Caco-2 (cell line): ENCODE measurements around the gene CAPZA3. TPM values are rescaled to one million over a fixed set of nuclear protein-coding genes. Genes with fewer than 3 reads are reported as not detected.

Experiments used
- BruUV-seq: library from RNA; stranded (reverse); fragments of 400-500 nt; replicated peaks from 2 replicates; lab custom pipeline; 2021; lab: Mats Ljungman, UMichigan
- CTCF ChIA-PET: fragments of 300-600 bp; sonication (Branson Sonifier 250); formaldehyde crosslinking; loops from one replicate; lab custom pipeline; 2022; ENCODE audit warnings: antibody characterized with exemption; lab: Charles Lee
- POLR2A ChIA-PET: fragments of 300-600 bp; sonication (Branson Sonifier 250); formaldehyde crosslinking; loops from one replicate; lab custom pipeline; 2022; ENCODE audit warnings: antibody characterized with exemption; lab: Charles Lee
- DNase-seq, 2 experiments: peaks; one replicate each; pipeline versions ENCODE4 v3.0.0 to v3.0.0-alpha.2; 2020 to 2022
- H3K27me3 ChIP-seq: replicated peaks from 2 replicates; pipeline ENCODE4 v1.6.0; 2011; ENCODE audit warnings: low read length; ENCODE audit not compliant: control insufficient read depth, insufficient read depth
- H3K36me3 ChIP-seq: 2 replicates; pipeline ENCODE4 v1.5.1; 2011; ENCODE audit warnings: low read length; ENCODE audit not compliant: control insufficient read depth, insufficient read depth
- H3K4me1 ChIP-seq: fragments of 250-450 bp; sonication (Bioruptor Pico); 2 replicates; pipeline ENCODE4 v1.5.1; 2020; ENCODE audit warnings: mild to moderate bottlenecking
- H3K4me3 ChIP-seq: 2 replicates; pipeline ENCODE4 v1.5.1; 2011; ENCODE audit warnings: low read depth, mild to moderate bottlenecking, control low read depth, low read length
- H3K9me3 ChIP-seq: fragments of 250-450 bp; sonication (Bioruptor Pico); 2 replicates; pipeline ENCODE4 v1.5.1; 2020; ENCODE audit warnings: mild to moderate bottlenecking, moderate library complexity
- H3K27ac Mint-ChIP-seq: one replicate; pipeline ENCODE4 v1.8.0; 2022; ENCODE audit warnings: mixed read lengths; ENCODE audit not compliant: unreplicated experiment
- H3K27me3 Mint-ChIP-seq: one replicate; pipeline ENCODE4 v1.8.0; 2022; ENCODE audit warnings: mixed read lengths; ENCODE audit not compliant: insufficient read depth, unreplicated experiment
- H3K36me3 Mint-ChIP-seq: one replicate; pipeline ENCODE4 v1.8.0; 2022; ENCODE audit warnings: mild to moderate bottlenecking, mixed read lengths; ENCODE audit not compliant: insufficient read depth, unreplicated experiment
- H3K4me1 Mint-ChIP-seq: one replicate; pipeline ENCODE4 v1.8.0; 2022; ENCODE audit warnings: low read depth, mixed read lengths; ENCODE audit not compliant: unreplicated experiment
- H3K4me3 Mint-ChIP-seq: one replicate; pipeline ENCODE4 v1.8.0; 2022; ENCODE audit warnings: mild to moderate bottlenecking, moderate library complexity, mixed read lengths; ENCODE audit not compliant: unreplicated experiment
- H3K9me3 Mint-ChIP-seq: one replicate; pipeline ENCODE4 v1.8.0; 2022; ENCODE audit warnings: mixed read lengths; ENCODE audit not compliant: unreplicated experiment
- intact Hi-C: fragments of 100-400 bp; cut with micrococcal nuclease; formaldehyde crosslinking; loops from one replicate; pipeline ENCODE4 v1.10.0; 2022; ENCODE audit not compliant: unreplicated experiment
- total RNA-seq: library from RNA; stranded (reverse); gene quantifications from 2 replicates; pipeline ENCODE4 v1.2.3, GENCODE V29; 2022
- TF ChIP-seq, protein P1 (sequence below), 2 experiments: fragments of 200-600 bp in 1 of 2; IDR thresholded peaks; 1 replicate in 1 of 2; 2 replicates in 1 of 2; pipeline versions ENCODE4 v1.5.1 to v1.8.0; 2011 to 2022; ENCODE audit warnings: antibody characterized with exemption in 1 of 2, control low read depth in 1 of 2, inconsistent platforms in 1 of 2, low read depth in 1 of 2, low read length in 1 of 2, mild to moderate bottlenecking in 1 of 2, moderate library complexity in 1 of 2; ENCODE audit not compliant: insufficient read depth in 1 of 2, severe bottlenecking in 1 of 2, unreplicated experiment in 1 of 2

Gene CAPZA3
- total RNA-seq, 1 experiment from 2014 or later, result not detected

DNA sequence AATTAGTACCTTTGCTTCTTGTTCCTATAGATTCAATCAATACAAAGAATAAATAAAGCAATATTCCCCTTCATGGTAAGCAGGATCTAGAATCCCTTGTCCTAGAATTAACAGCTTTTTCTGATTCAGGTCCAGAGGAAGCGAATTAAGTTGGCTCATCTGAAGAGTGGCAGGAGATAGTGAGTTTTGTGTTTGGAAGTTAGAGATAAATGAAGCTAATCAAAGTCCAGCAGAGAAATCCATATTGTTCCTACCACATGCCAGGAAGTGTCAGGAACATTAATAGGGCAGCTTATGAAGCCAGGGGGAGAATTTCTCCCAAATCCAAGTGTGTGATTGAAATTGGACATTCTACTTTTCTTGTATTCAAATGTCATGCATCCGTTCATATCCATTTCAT, 13.9 kb downstream of the CAPZA3 start:
- peaks cover 9% of the 10 kb centered on the region for H3K27me3 Mint-ChIP-seq
- POLR2A ChIA-PET, result no interaction called here
- no peaks in the 10 kb centered on the region for H3K36me3 Mint-ChIP-seq
- no peaks in the 10 kb centered on the region for H3K36me3 ChIP-seq
- H3K4me1 Mint-ChIP-seq, result no peaks in the 10 kb centered on the region
- no peaks in the 10 kb centered on the region for H3K9me3 Mint-ChIP-seq
- DNase-seq, result no peak
- no peak overlapping the region for H3K27ac Mint-ChIP-seq
- H3K9me3 ChIP-seq, result no peaks in the 10 kb centered on the region
- peaks cover 4% of the 10 kb centered on the region; the same call in 1 of the 2 replicates for H3K4me1 ChIP-seq
- H3K4me3 Mint-ChIP-seq, result no peak overlapping the region
- TF ChIP-seq, protein P1, sequence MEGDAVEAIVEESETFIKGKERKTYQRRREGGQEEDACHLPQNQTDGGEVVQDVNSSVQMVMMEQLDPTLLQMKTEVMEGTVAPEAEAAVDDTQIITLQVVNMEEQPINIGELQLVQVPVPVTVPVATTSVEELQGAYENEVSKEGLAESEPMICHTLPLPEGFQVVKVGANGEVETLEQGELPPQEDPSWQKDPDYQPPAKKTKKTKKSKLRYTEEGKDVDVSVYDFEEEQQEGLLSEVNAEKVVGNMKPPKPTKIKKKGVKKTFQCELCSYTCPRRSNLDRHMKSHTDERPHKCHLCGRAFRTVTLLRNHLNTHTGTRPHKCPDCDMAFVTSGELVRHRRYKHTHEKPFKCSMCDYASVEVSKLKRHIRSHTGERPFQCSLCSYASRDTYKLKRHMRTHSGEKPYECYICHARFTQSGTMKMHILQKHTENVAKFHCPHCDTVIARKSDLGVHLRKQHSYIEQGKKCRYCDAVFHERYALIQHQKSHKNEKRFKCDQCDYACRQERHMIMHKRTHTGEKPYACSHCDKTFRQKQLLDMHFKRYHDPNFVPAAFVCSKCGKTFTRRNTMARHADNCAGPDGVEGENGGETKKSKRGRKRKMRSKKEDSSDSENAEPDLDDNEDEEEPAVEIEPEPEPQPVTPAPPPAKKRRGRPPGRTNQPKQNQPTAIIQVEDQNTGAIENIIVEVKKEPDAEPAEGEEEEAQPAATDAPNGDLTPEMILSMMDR (IDR thresholded peaks at IDR 0.05; ENCODE audit: insufficient read depth in 1 of 2, low read depth in 1 of 2, low read length in 1 of 2, severe bottlenecking in 1 of 2, unreplicated experiment in 1 of 2), result no peak
- no TSS peak for BruUV-seq
- no peak overlapping the region for H3K4me3 ChIP-seq
- H3K27me3 ChIP-seq, result no peaks in the 10 kb centered on the region
- intact Hi-C loops, result no loop called here
- CTCF ChIA-PET, result no interaction called here

DNA sequence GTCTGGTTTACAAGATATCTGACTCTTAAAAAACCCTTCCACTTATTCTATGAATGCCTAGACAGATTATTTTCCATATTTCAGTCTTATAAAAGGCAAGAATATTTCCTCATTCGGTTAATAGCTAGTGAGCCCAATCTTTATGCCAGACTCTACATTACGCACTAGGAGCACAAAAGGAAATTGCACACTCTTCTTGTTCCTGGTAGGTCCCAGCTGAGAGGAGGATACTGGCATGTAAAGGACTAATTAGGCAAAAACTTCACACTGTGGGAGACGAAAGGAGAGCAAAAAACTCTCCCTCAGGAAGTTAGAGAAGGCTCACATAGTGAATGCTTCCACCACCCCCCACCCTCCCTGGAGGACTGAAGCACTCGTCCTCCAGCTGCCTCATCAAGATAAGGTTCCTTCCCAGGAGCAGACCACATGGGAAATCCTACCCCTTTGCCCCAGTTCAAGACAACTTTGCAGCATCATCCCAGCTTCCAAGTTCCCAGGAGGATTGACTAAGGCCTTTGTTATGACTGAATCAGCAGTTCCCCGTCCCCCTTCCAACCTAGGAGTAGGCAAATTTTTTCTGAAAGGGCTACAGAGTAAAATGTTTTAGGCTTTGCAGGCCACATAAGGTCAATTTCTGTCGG, 14.5 kb downstream of the CAPZA3 start:
- no peaks in the 10 kb centered on the region for H3K27me3 ChIP-seq
- Mint-ChIP-seq H3K9me3 (no peaks in the 10 kb centered on the region), H3K4me1 (no peaks in the 10 kb centered on the region), H3K27ac (no peak overlapping the region), H3K4me3 (no peak overlapping the region), H3K27me3 (peaks cover 9% of the 10 kb centered on the region), H3K36me3 (no peaks in the 10 kb centered on the region)
- no peaks in the 10 kb centered on the region for H3K36me3 ChIP-seq
- DNase-seq, result no peak
- no peaks in the 10 kb centered on the region for H3K9me3 ChIP-seq
- intact Hi-C loops, result no loop called here
- POLR2A ChIA-PET, result no interaction called here
- BruUV-seq, result no TSS peak
- TF ChIP-seq, protein P1 (IDR thresholded peaks at IDR 0.05; ENCODE audit: insufficient read depth in 1 of 2, low read depth in 1 of 2, low read length in 1 of 2, severe bottlenecking in 1 of 2, unreplicated experiment in 1 of 2), result no peak
- H3K4me3 ChIP-seq, result no peak overlapping the region
- peaks cover 4% of the 10 kb centered on the region; the same call in 1 of the 2 replicates for H3K4me1 ChIP-seq
- CTCF ChIA-PET, result interaction anchor here (0.5 kb wide), 1 partner anchor 906 kb away, joined by 5 read pairs; no protein-coding TSS in a partner anchor

DNA sequence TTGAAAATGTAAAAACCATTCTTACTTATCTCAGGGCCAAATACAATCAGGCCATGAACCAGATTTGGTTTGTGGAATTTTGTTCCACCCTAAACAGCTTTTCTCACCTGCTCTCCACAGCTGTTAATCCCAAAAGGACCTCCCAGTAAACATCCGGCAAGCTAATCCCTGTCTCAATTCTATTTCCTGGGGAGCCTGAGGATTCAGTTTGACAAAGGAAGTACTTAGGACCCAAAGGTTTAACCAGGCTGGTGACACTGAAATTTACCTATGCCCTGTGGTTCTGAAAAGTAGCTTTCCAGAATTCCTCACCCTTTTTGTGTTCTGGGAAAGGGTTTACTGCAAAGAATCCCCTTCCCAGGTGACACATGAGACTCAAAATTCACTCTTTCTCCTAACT, 15.0 kb downstream of the CAPZA3 start:
- no peaks in the 10 kb centered on the region for H3K36me3 Mint-ChIP-seq
- no peak overlapping the region for H3K4me3 ChIP-seq
- TF ChIP-seq, protein P1 (IDR thresholded peaks at IDR 0.05; ENCODE audit: insufficient read depth in 1 of 2, low read depth in 1 of 2, low read length in 1 of 2, severe bottlenecking in 1 of 2, unreplicated experiment in 1 of 2), result no peak
- no peak for DNase-seq
- no peak overlapping the region for H3K4me3 Mint-ChIP-seq
- H3K9me3 ChIP-seq, result no peaks in the 10 kb centered on the region
- no TSS peak for BruUV-seq
- peaks cover 9% of the 10 kb centered on the region for H3K27me3 Mint-ChIP-seq
- H3K4me1 ChIP-seq, result 0 out of 2 replicates have a peak, but pooled peaks cover under 1% of the 10 kb centered on the region
- intact Hi-C loops, result no loop called here
- POLR2A ChIA-PET, result no interaction called here
- no peaks in the 10 kb centered on the region for H3K4me1 Mint-ChIP-seq
- no peak overlapping the region for H3K27ac Mint-ChIP-seq
- no peaks in the 10 kb centered on the region for H3K27me3 ChIP-seq
- no peaks in the 10 kb centered on the region for H3K36me3 ChIP-seq
- no peaks in the 10 kb centered on the region for H3K9me3 Mint-ChIP-seq
- CTCF ChIA-PET, result interaction anchor here (0.5 kb wide), 1 partner anchor 905 kb away, joined by 5 read pairs; no protein-coding TSS in a partner anchor
